MM.1S (cell line): ENCODE results near the gene TRIM29.

Experiments used
- DNase-seq: peaks from one replicate; pipeline ENCODE4 v3.0.0-alpha.2; 2015
- H2AFZ ChIP-seq: fragments of 300-600 bp; sonication (generic); 2 replicates; pipeline ENCODE4 v1.6.0; 2016; ENCODE audit warnings: antibody characterized with exemption, low read length
- H3F3A ChIP-seq: fragments of 300-600 bp; sonication (generic); 2 replicates; pipeline ENCODE4 v1.6.1; 2016; ENCODE audit warnings: mild to moderate bottlenecking, antibody characterized with exemption, low read length, moderate library complexity, mixed read lengths; ENCODE audit not compliant: insufficient read depth
- H3K27ac ChIP-seq: fragments of 300-600 bp; sonication (generic); 2 replicates; pipeline ENCODE4 v1.5.1; 2016; ENCODE audit warnings: mild to moderate bottlenecking, low read length
- H3K27me3 ChIP-seq: fragments of 300-600 bp; sonication (generic); replicated peaks from 2 replicates; pipeline ENCODE4 v1.6.0; 2016; ENCODE audit warnings: low read length; ENCODE audit not compliant: insufficient read depth
- H3K36me3 ChIP-seq: fragments of 300-600 bp; sonication (generic); replicated peaks from 2 replicates; pipeline ENCODE4 v1.6.1; 2016; ENCODE audit warnings: mild to moderate bottlenecking, low read length, mixed read lengths; ENCODE audit not compliant: insufficient read depth
- H3K4me1 ChIP-seq: fragments of 300-600 bp; sonication (generic); 2 replicates; pipeline ENCODE4 v1.6.1; 2016; ENCODE audit warnings: low read length, mixed read lengths
- H3K4me2 ChIP-seq: fragments of 300-600 bp; sonication (generic); 2 replicates; pipeline ENCODE4 v1.6.0; 2016; ENCODE audit warnings: low read depth, low read length
- H3K4me3 ChIP-seq: fragments of 300-600 bp; sonication (generic); 2 replicates; pipeline ENCODE4 v1.5.1; 2016; ENCODE audit warnings: low read length, mixed read lengths
- H3K79me2 ChIP-seq: fragments of 300-600 bp; sonication (generic); 2 replicates; pipeline ENCODE4 v1.6.1; 2016; ENCODE audit warnings: mixed run types, low read length, mixed read lengths
- H3K9ac ChIP-seq: fragments of 300-600 bp; sonication (generic); 2 replicates; pipeline ENCODE4 v1.6.1; 2016; ENCODE audit warnings: low read length, mixed read lengths
- H3K9me2 ChIP-seq: fragments of 300-600 bp; sonication (generic); replicated peaks from 2 replicates; pipeline ENCODE4 v1.6.1; 2016; ENCODE audit warnings: mild to moderate bottlenecking, low read length, mixed read lengths; ENCODE audit not compliant: insufficient read depth
- H3K9me3 ChIP-seq: fragments of 300-600 bp; sonication (generic); replicated peaks from 2 replicates; pipeline ENCODE4 v1.6.1; 2016; ENCODE audit warnings: mild to moderate bottlenecking, low read length, mixed read lengths; ENCODE audit not compliant: insufficient read depth
- H4K20me1 ChIP-seq: fragments of 300-600 bp; sonication (generic); 2 replicates; pipeline ENCODE4 v1.6.1; 2016; ENCODE audit warnings: mild to moderate bottlenecking, low read length, moderate library complexity, mixed read lengths; ENCODE audit not compliant: insufficient read depth
- CTCF ChIP-seq: fragments of 300-600 bp; sonication (generic); IDR thresholded peaks from 2 replicates; pipeline ENCODE4 v1.5.1; 2016; ENCODE audit warnings: antibody characterized with exemption, low read length, mixed read lengths
- EZH2 ChIP-seq: fragments of 300-600 bp; sonication (generic); optimal IDR thresholded peaks from 2 replicates; pipeline ENCODE3; 2017; ENCODE audit warnings: low read depth, mild to moderate bottlenecking, antibody characterized with exemption, low read length, mixed read lengths
- EZH2phosphoT487 ChIP-seq: fragments of 300-600 bp; sonication (generic); IDR thresholded peaks from 2 replicates; pipeline ENCODE4 v1.6.1; 2018; ENCODE audit warnings: antibody characterized with exemption, low read length

TRIM29 gene

GRCh38 chr11:120061761-120062560, 76.0 kb downstream of the TRIM29 start:
- H3K4me2 ChIP-seq = no peak overlapping the region
- no peaks in the 10 kb centered on the region for H3K4me1 ChIP-seq
- H3K4me3 ChIP-seq = no peak overlapping the region
- no peak overlapping the region for H3K27ac ChIP-seq
- TF ChIP-seq CTCF (no peak), EZH2 (no peak), EZH2phosphoT487 (no peak)
- no peak for DNase-seq
- no peaks in the 10 kb centered on the region for H3K9me2 ChIP-seq
- no peaks in the 10 kb centered on the region for H4K20me1 ChIP-seq
- no peaks in the 10 kb centered on the region for H3F3A ChIP-seq
- H3K9ac ChIP-seq = no peak overlapping the region
- no peak overlapping the region for H2AFZ ChIP-seq
- H3K27me3 ChIP-seq = peaks cover 65% of the 10 kb centered on the region
- H3K36me3 ChIP-seq = no peaks in the 10 kb centered on the region
- H3K79me2 ChIP-seq = no peaks in the 10 kb centered on the region
- no peaks in the 10 kb centered on the region for H3K9me3 ChIP-seq
